Activated T-helper 1 cell treated with Interleukin-2 at 50 U/mL for 16 hours (primary cell): Measurements from ENCODE around the gene SOCS3.

Experiments
- DNase-seq: peaks from one replicate; pipeline ENCODE4 v3.0.0-alpha.2; 2020; ENCODE audit warnings: low read depth

Gene SOCS3

DNA sequence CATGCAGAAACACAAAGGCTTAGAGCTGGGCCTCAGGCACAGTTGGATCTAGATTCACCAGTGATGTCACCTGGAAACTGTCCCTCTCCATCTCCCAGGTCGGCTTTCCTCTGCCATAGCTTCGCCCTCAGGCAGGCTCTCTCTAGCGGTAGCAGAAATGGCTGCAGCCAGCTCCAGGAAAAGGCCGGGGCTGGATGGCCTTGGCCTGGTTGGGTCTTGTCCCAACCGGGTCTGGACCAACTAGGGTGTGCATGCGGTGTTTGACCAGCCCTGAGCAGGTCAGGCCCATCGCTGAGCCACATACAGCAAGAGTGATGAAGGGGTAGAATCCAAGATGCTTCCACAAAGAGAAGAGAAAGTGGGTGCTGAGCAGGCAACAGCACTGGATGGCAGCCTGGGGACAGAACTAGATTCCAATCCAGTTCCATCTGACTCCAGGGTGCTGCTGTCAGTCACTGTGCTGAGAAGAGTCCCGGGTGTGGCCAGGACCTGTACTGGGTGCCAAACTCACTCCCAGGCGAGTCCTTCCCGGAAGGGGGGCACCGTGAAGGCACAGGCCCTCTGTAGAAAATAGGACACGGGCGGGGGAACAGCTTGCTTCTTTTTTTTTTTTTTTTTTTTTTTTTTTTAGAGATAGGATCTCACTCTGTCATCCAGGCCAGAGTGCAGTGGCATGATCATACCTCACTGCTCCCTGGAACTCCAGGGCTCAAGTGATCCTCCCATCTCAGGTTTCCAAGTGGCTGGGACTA lies 51.8 kb downstream of the SOCS3 start:
- no peak for DNase-seq

DNA sequence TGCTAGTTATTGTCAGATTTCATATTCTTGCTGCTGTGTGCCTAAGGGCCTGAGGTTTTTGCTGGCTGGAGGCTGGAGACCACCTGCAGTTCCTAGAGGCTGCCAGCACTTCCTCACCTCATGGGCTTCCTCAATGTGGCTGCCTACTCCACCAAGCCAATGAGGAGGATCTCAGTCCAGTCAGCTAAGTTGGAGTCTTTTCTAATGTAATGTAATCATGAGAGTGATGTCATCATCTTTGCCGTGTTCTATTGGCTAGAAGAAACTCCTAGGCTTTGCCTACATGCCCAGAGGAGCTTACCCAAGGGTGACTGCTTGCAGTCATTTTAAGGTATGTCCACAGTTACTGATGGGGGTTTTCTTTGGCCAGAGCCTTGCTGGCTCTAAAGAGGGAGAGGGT lies 53.0 kb downstream of the SOCS3 start:
- DNase-seq, result no peak
